IPS-20b (cell line): Measurements from ENCODE around the gene CCDC85B.
"Not testable (repeated sequence)": the region's sequence is repeated elsewhere in the genome, so short reads cannot be mapped to it uniquely, and the experiment has no call there.

ENCODE experiments used
- H3K27ac ChIP-seq: one replicate; pipeline ENCODE4 v1.5.1; 2013; ENCODE audit warnings: low read length
- H3K27me3 ChIP-seq: 2 replicates; pipeline ENCODE4 v1.6.1; 2013; ENCODE audit warnings: mild to moderate bottlenecking, low read length, inconsistent platforms; ENCODE audit not compliant: insufficient read depth
- H3K36me3 ChIP-seq: 2 replicates; pipeline ENCODE4 v1.6.1; 2013; ENCODE audit warnings: low read depth, mild to moderate bottlenecking, inconsistent platforms, low read length, moderate library complexity; ENCODE audit not compliant: insufficient read depth
- H3K4me1 ChIP-seq: 2 replicates; pipeline ENCODE4 v1.6.1; 2013; ENCODE audit warnings: mild to moderate bottlenecking, control low read depth, inconsistent platforms, low read length, moderate library complexity; ENCODE audit not compliant: insufficient read depth
- H3K4me3 ChIP-seq: 2 replicates; pipeline ENCODE4 v1.5.1; 2013; ENCODE audit warnings: mild to moderate bottlenecking, low read length, inconsistent platforms
- H3K9ac ChIP-seq: 2 replicates; pipeline ENCODE4 v1.6.1; 2013; ENCODE audit warnings: low read depth, mild to moderate bottlenecking, inconsistent platforms, low read length, moderate library complexity
- H3K9me3 ChIP-seq: 2 replicates; pipeline ENCODE4 v1.6.1; 2013; ENCODE audit warnings: mild to moderate bottlenecking, low read depth, low read length, inconsistent platforms; ENCODE audit not compliant: insufficient read depth

CCDC85B gene

GRCh38 chr11:65890324-65891218, at the start of gene CCDC85B:
TSS of gene CCDC85B (plus strand) at chr11:65890673. CDS start at chr11:65890784, 111 bp downstream.
- Histone ChIP-seq H3K36me3 (peaks cover 15% of the 10 kb centered on the region), H3K27me3 (peaks cover 27% of the 10 kb centered on the region), H3K27ac (no peak within 1 kb of the TSS), H3K9ac (peak within 1 kb of the TSS; percentile 74), H3K4me1 (peaks cover 12% of the 10 kb centered on the region; the same call in 1 of the 2 replicates), H3K9me3 (no peaks in the 10 kb centered on the region), H3K4me3 (peak within 1 kb of the TSS; percentile 84)

GRCh38 chr11:65842144-65842543, 48.3 kb upstream of the CCDC85B start:
- Histone ChIP-seq H3K9ac (no peak overlapping the region), H3K9me3 (no peaks in the 10 kb centered on the region), H3K4me3 (no peak overlapping the region), H3K27me3 (no peaks in the 10 kb centered on the region), H3K4me1 (no peaks in the 10 kb centered on the region), H3K36me3 (no peaks in the 10 kb centered on the region), H3K27ac (no peak overlapping the region)

GRCh38 chr11:65843811-65844210, 46.7 kb upstream of the CCDC85B start:
- no peaks in the 10 kb centered on the region for H3K4me1 ChIP-seq
- H3K9ac ChIP-seq, result no peak overlapping the region
- no peaks in the 10 kb centered on the region for H3K9me3 ChIP-seq
- H3K27ac ChIP-seq, result no peak overlapping the region
- no peak overlapping the region for H3K4me3 ChIP-seq
- no peaks in the 10 kb centered on the region for H3K36me3 ChIP-seq
- no peaks in the 10 kb centered on the region for H3K27me3 ChIP-seq

- Histone ChIP-seq H3K9me3 (no peaks in the 10 kb centered on the region), H3K27me3 (no peaks in the 10 kb centered on the region), H3K9ac (no peak overlapping the region), H3K4me1 (no peaks in the 10 kb centered on the region), H3K36me3 (no peaks in the 10 kb centered on the region), H3K27ac (no peak overlapping the region), H3K4me3 (no peak overlapping the region)
Observed at GRCh38 chr11:65844231-65844872, 46.1 kb upstream of the CCDC85B start.

GRCh38 chr11:65847746-65848145, 42.7 kb upstream of the CCDC85B start:
- Histone ChIP-seq H3K27ac (no peak overlapping the region), H3K4me1 (no peaks in the 10 kb centered on the region), H3K9ac (no peak overlapping the region), H3K9me3 (no peaks in the 10 kb centered on the region), H3K4me3 (no peak overlapping the region), H3K27me3 (no peaks in the 10 kb centered on the region), H3K36me3 (peaks cover 8% of the 10 kb centered on the region; the same call in 1 of the 2 replicates)

GRCh38 chr11:65848693-65849092, 41.8 kb upstream of the CCDC85B start:
- not testable (repeated sequence) for H3K27ac ChIP-seq, H3K27me3 ChIP-seq, H3K4me3 ChIP-seq, H3K9me3 ChIP-seq, H3K9ac ChIP-seq, H3K4me1 ChIP-seq
- H3K36me3 ChIP-seq, result peaks cover 18% of the 10 kb centered on the region

- H3K27ac ChIP-seq, result no peak overlapping the region
- no peaks in the 10 kb centered on the region for H3K27me3 ChIP-seq
- no peak overlapping the region for H3K9ac ChIP-seq
- H3K4me3 ChIP-seq, result no peak overlapping the region
- peaks cover 25% of the 10 kb centered on the region for H3K36me3 ChIP-seq
- no peaks in the 10 kb centered on the region for H3K4me1 ChIP-seq
- no peaks in the 10 kb centered on the region for H3K9me3 ChIP-seq
Observed at GRCh38 chr11:65849366-65849765, 41.1 kb upstream of the CCDC85B start.

GRCh38 chr11:65849771-65850216, 40.7 kb upstream of the CCDC85B start:
- Histone ChIP-seq H3K9me3 (no peaks in the 10 kb centered on the region), H3K36me3 (peaks cover 29% of the 10 kb centered on the region), H3K27me3 (no peaks in the 10 kb centered on the region), H3K4me3 (no peak overlapping the region), H3K9ac (no peak overlapping the region), H3K27ac (no peak overlapping the region), H3K4me1 (no peaks in the 10 kb centered on the region)

GRCh38 chr11:65850217-65851082, 40.0 kb upstream of the CCDC85B start:
- H3K27ac ChIP-seq, result no peak overlapping the region
- no peak overlapping the region for H3K4me3 ChIP-seq
- H3K9ac ChIP-seq, result no peak overlapping the region
- H3K27me3 ChIP-seq, result no peaks in the 10 kb centered on the region
- H3K36me3 ChIP-seq, result peaks cover 35% of the 10 kb centered on the region
- H3K9me3 ChIP-seq, result no peaks in the 10 kb centered on the region
- no peaks in the 10 kb centered on the region for H3K4me1 ChIP-seq

- Histone ChIP-seq H3K36me3 (peaks cover 42% of the 10 kb centered on the region), H3K9ac (no peak overlapping the region), H3K9me3 (no peaks in the 10 kb centered on the region), H3K27me3 (no peaks in the 10 kb centered on the region), H3K4me1 (no peaks in the 10 kb centered on the region), H3K4me3 (no peak overlapping the region), H3K27ac (no peak overlapping the region)
Observed at GRCh38 chr11:65851083-65851579, 39.3 kb upstream of the CCDC85B start.

- Histone ChIP-seq H3K36me3 (peaks cover 49% of the 10 kb centered on the region), H3K9ac (no peak overlapping the region), H3K27me3 (no peaks in the 10 kb centered on the region), H3K27ac (no peak overlapping the region), H3K9me3 (no peaks in the 10 kb centered on the region), H3K4me3 (no peak overlapping the region), H3K4me1 (no peaks in the 10 kb centered on the region)
Observed at GRCh38 chr11:65851811-65852507, 38.5 kb upstream of the CCDC85B start.
